ENCODE data around the gene TNFRSF21.
"Not testable (repeated sequence)": the region's sequence is repeated elsewhere in the genome, so short reads cannot be mapped to it uniquely, and the experiment has no call there.

The TNFRSF21 gene

DNA sequence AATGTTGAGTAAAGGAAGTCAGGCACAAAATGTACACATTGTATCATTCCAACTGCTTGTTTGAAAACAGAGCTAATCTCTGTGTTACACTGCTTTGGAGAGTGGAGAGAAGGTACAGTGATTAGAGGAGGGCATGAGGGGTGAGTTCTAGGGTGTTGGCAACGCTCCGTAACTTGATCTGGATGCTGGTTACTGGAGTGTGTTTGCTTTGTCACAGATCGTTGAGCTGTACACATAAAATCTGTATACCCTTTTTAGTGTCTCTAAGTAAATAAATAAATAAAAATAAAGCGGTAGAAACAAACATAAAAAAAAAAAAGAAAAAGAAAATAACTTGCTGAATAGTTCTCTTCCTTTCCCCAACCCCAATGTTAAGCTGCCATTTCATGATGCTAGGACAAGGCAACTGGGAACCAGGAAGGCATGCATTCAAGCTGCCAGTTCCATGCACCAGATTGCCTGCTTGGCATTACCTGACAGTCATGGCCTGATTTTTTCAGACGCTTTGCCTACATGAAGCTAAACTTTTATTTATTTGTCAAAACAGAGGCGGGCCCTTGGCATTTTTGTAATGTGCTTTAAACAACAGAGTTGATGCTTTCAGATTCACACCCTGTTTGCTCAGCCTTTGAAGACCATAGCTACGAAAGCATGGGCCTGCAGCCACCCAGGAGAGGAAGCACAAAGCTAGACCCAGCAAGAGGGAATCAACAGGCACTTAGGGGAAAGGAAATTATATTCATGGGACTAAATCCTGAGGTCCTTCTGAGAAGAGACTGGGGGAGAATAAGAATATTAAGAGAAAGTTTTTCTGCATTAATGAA lies 21.2 kb downstream of the TNFRSF21 start:
- DNase-seq (ENCODE audit: low read depth) = no peak

DNA sequence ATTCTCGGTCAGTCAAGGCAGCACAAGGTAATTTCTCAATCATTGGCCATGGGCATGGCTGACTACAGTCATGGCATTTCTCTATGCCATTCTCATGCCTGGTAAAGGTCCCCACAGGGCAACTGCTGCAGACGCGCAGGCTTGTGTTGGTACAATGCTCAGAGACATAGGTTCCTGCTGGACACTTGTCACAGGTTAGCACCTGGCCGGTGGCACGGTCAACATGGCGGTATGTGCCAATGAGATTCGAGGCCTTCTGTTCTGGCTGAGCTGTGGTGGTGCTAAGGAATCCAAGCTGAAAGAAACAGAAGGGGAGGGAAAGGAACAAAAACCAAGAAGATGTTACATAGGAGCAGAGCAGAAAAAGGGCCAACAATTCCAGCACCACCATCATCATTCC lies 23.4 kb downstream of the TNFRSF21 start:
- no peak for DNase-seq (ENCODE audit: low read depth)

DNA sequence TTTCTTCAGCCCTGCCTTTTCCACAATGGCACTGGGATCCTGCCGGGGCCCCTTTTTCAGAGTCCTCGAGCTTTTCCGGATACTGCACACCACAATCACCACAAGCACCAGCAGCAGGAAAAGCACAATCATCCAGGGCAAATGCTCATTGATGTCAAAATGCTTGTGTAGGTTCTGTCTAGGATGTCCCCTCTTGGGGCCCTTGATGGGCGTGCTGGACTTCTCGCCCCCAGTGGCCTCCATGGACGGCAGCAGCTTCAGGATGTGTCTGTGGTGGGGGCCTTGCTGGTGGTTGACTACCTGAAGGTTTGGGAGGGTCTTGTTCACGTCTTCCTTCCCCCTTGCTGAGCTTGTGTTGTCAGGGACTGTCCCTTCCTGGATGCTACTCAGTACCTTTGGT lies 25.7 kb downstream of the TNFRSF21 start:
- no peak for DNase-seq (ENCODE audit: low read depth)

DNA sequence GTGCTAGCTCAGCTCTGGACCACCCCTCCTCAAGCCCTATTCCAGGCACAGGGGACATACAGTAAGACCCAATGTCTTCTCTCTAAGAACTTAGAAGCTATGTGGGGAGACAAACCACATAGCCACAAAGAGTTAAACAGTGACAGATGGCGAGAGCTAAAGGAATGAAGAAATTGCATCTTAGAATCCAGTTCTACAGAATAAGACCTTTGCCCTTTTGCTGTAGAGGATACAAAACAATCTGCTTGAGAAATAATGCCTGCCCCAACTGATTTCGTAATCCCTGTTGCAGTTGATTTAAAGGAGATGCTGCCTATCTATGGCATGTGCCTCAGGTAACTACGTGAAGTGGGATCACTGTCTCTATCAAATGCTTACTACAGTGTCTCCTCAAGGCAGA lies 31.2 kb downstream of the TNFRSF21 start:
- DNase-seq (ENCODE audit: low read depth) = no peak

DNA sequence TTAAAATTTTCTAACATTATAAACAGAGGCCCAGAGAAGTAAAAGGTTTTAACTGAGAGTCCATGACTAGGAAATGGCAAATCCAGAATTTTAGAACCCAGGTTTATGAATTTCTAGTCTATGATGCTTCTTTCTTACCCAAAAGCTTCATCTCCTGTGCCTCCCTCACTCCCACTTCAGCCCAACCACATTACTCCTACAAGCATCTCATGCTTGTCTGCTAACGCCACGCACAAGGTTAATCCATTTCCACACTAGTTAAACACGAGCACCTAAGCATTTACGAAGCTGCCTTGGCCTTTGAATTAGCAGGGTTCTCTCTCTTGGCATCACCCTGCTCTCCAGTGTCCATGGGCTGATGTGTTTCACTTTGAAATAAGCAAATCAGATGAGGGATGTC lies 32.0 kb downstream of the TNFRSF21 start:
- DNase-seq (ENCODE audit: low read depth) = no peak

GRCh38 chr6:47276377-47276776 lies 33.3 kb downstream of the TNFRSF21 start:
- DNase-seq (ENCODE audit: low read depth) = no peak

DNA sequence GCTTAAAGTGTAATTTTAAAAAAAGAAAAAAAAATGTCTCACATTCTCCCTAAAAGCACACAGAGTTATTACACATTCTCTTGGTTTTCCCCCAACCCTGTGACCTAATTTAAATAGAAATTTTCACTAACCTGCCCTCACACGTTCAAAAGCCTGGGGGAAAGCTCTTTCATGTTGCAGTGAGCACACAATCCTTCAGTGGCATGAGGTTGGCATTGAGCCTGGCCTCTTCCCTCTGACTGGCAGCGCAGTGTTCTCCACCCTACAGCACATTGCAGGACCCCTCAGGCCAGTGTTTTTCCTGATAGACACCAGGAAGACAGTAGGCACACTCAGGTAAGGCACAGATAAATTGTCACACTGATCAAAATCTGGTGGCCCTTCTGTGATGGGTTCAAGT lies 34.1 kb downstream of the TNFRSF21 start:
- no peak for DNase-seq (ENCODE audit: low read depth)

DNA sequence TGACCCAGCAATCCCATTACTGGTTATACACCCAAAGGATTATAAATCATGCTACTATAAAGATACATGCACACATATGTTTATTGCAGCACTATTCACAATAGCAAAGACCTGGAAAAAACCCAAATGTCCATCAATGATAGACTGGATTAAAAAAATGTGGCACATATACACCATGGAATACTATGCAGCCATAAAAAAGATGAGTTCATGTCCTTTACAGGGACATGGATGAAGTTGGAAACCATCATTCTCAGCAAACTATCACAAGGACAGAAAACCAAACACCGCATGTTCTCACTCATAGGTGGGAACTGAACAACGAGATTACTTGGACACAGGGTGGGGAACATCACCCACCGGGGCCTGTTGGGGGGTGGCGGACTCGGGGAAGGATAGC lies 34.6 kb downstream of the TNFRSF21 start:
- DNase-seq (ENCODE audit: low read depth) = not testable (repeated sequence)

- no peak for DNase-seq (ENCODE audit: low read depth)
Measured at GRCh38 chr6:47268572-47269187, 41.0 kb downstream of the TNFRSF21 start.

- no peak for DNase-seq (ENCODE audit: low read depth)
Measured at GRCh38 chr6:47267301-47267700, 42.4 kb downstream of the TNFRSF21 start.

DNA sequence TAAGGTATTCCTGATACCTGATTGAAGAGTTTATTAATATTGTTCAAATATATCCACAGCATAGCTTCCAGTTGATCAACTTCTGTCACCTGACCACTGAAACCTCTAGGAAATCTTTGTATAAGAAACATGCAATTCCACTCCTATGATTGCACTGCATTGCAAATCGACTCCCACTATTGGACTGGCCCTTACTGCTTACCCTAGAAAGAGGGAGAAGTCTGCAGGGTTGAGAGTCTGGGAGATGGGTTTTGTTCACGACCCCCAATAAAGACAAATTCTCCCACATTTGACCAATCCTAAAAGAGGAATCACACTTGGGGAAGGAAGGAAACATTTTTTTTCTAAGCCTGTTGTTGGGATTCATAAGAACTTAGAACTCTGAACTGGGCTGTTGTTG lies 43.7 kb downstream of the TNFRSF21 start:
- DNase-seq (ENCODE audit: low read depth) = no peak

DNA sequence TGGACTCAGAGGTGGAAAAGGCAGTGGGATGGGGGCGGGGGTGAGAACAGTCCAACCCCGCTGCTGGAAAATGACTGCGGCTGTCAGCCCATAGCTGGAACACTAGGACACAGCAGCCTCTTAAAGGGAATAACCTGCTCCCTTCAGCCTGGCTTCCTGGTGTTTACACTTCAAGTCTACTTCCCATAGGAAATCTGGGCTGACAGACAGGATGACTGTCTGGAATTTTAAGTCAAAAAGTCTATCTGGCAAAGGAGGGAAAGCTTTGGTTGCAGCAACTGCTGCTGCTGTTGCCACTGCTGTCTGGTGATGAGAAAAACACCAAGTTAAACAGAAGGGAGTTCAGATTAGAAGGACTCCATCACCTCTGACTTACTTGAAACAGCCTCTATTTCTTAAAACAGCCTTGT lies 44.9 kb downstream of the TNFRSF21 start:
- DNase-seq (ENCODE audit: low read depth) = no peak

- no peak for DNase-seq (ENCODE audit: low read depth)
Measured at GRCh38 chr6:47263268-47263667, 46.4 kb downstream of the TNFRSF21 start.

- no peak for DNase-seq (ENCODE audit: low read depth)
Measured at GRCh38 chr6:47262231-47262630, 47.5 kb downstream of the TNFRSF21 start.

- no peak for DNase-seq (ENCODE audit: low read depth)
Measured at GRCh38 chr6:47261191-47261590, 48.5 kb downstream of the TNFRSF21 start.

DNA sequence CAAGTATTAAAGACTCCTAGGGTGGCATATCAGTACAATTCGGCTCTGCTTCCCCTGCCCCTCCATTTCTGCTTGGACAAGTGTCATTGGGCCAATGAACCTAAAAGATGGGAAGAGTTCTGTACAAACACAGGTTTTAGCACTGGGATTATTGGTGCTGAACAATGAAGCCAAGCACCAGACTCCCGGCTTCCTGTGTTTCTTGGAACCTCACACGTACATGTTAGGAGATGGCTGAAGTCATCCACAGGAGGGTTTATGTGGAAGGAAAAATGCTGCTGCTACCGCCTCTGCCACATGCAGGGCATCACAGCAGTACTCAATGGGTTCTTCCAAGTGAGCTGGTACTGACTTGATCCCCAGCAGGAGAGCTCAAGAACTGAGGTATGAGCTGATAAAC lies 49.7 kb downstream of the TNFRSF21 start:
- no peak for DNase-seq (ENCODE audit: low read depth)

DNA sequence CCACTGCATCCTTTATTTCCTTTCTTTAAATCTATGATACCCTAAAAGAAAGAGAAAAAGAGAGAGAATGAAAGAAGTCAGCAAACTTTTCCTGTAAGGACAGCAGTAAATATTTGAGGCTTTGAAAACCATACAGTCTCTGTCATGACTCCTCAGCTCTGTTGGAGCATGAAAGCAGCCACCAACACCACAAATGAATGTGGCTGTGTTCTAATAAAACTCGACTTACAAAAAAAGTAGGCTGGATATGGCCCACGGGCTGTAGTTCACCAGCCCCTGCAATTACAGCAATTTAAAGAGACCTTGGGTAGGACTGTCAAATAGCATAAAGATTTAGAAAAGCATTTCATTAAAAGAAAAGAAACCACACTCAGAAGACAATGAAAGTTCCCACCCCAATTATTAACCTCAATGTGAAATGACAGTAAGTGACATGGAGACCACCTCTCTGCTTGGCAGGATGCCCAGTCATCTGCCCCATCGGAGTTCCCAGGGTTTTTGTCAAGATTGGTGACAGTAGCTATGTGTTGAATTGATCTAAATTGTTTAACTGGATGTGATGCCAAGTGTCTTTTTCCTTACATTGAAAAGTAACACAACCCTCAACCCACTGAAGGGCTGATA lies 50.9 kb downstream of the TNFRSF21 start:
- DNase-seq (ENCODE audit: low read depth) = no peak

- DNase-seq (ENCODE audit: low read depth) = no peak
Measured at GRCh38 chr6:47256981-47257730, 52.5 kb downstream of the TNFRSF21 start.

DNA sequence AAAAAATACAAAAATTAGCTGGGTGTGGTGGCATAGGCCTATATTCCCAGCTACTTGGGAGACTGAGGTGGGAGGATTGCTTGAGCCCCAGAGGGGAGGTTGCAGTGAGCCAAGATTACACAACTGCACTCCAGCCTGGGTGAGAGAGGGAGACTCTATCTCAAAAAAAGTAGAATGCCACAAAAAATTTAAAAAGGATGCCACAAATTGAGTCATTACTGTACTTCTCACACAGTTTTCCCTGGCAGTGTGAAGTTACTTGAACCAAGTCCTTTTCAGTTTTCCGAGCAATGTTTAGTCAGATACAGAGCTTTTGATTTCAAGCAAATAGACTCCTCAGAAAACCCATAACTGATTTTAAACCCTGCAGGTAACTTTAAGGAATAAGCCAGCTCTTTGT lies 53.3 kb downstream of the TNFRSF21 start:
- no peak for DNase-seq (ENCODE audit: low read depth)

DNA sequence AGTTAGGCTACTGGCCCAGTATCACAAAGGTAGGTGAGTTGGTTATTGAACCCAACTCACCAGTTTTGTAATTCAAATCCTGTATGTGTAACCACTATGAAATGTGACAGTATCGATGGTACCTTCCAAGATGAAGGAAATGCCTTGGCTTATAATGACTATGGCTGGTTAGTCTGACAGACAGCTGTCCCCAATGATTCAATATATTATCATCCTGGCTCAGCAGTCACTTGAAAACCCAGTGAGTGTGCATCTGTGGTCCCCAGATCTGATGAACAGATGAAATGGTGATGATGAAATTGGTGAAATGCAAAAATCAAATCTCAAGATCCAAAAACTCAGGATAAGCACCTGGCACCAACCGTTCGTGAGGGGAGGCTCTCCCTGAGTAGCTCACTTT lies 54.8 kb downstream of the TNFRSF21 start:
- DNase-seq (ENCODE audit: low read depth) = no peak

- DNase-seq (ENCODE audit: low read depth) = no peak
Measured at GRCh38 chr6:47254051-47254450, 55.7 kb downstream of the TNFRSF21 start.

GRCh38 chr6:47253136-47253535 lies 56.6 kb downstream of the TNFRSF21 start:
- DNase-seq (ENCODE audit: low read depth) = no peak

DNA sequence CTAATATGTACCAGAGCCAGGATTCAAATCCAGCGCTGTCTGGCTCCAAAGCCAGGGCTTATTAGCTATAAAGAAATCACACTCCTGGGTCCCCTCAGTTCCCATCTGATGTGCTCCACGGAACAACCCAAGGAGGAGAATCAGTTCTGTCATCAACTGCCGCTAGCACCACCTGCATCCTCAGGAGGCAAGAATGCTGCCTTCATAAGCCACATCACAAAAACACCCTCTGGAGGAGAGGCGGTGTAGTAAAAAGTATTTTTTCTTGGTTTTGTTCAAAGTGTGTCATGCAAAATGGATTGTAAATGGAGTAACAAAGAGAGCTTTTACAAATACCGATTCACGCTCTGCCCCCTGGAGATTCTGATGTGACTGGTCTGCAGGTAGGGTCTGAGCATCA lies 57.1 kb downstream of the TNFRSF21 start:
- no peak for DNase-seq (ENCODE audit: low read depth)
